HG02571 (cell line): ENCODE measurements around the gene FXYD1.

ENCODE experiments used
- ATAC-seq: cut with Tn5 transposase; IDR thresholded peaks from one replicate; pipeline ENCODE4 v1.9.1; 2021; ENCODE audit warnings: mild to moderate bottlenecking, moderate library complexity; ENCODE audit not compliant: unreplicated experiment

FXYD1 gene

GRCh38 chr19:35184267-35184666, 45.6 kb downstream of the FXYD1 start:
- no peak for ATAC-seq

- no peak for ATAC-seq
Observed at GRCh38 chr19:35184884-35185283, 46.3 kb downstream of the FXYD1 start.
